HFF-Myc (cell line): ENCODE results near the gene SPECC1.

Source experiments
- DNase-seq: peaks from one replicate; pipeline ENCODE4 v3.0.0-alpha.2; 2011; ENCODE audit warnings: low read depth; ENCODE audit errors: extremely low read depth
- H3K4me3 ChIP-seq: replicated peaks from 2 replicates; pipeline ENCODE4 v1.5.1; 2011; ENCODE audit warnings: low read depth, mild to moderate bottlenecking, control low read depth, low read length
- CTCF ChIP-seq: IDR thresholded peaks from 2 replicates; pipeline ENCODE4 v1.5.1; 2012; ENCODE audit warnings: mild to moderate bottlenecking, low read depth, low read length, control low read depth; ENCODE audit errors: missing control alignments

The SPECC1 gene

DNA sequence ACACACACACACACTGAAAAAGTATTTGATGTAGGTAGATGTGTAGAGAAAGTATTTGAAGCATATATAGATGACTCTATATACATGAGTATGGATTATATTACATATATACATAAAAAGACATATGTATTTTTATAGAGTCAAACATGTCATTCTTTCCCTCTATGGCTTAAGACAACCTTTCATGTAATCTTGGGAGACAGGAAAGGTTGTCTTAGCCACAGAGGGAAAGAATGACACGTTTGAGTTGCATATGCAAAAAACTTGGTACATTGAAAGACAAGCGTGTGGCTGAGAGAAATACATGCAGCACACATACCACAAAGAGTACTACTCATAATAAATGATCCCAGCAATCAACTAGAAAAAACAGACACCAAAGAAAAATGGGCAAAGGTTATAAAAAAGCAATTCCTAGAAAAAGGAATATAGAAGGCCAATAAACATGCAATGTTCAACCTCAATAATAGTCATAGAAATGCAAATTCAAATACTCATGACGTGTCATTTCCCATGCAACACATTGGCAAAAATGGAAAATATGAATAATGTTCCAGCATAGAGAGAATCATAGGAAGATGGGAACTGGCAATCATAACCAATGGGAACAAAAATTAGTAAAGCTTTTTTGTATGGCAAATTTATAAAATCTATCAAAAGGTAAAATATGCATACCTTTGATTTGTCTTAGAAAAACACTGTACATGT, 69.0 kb downstream of the SPECC1 start:
- DNase-seq = no peak
- no peak overlapping the region for H3K4me3 ChIP-seq
- TF ChIP-seq CTCF = no peak

GRCh38 chr17:20080513-20080912, 71.4 kb downstream of the SPECC1 start:
- no peak for TF ChIP-seq CTCF
- no peak overlapping the region for H3K4me3 ChIP-seq
- DNase-seq = no peak

DNA sequence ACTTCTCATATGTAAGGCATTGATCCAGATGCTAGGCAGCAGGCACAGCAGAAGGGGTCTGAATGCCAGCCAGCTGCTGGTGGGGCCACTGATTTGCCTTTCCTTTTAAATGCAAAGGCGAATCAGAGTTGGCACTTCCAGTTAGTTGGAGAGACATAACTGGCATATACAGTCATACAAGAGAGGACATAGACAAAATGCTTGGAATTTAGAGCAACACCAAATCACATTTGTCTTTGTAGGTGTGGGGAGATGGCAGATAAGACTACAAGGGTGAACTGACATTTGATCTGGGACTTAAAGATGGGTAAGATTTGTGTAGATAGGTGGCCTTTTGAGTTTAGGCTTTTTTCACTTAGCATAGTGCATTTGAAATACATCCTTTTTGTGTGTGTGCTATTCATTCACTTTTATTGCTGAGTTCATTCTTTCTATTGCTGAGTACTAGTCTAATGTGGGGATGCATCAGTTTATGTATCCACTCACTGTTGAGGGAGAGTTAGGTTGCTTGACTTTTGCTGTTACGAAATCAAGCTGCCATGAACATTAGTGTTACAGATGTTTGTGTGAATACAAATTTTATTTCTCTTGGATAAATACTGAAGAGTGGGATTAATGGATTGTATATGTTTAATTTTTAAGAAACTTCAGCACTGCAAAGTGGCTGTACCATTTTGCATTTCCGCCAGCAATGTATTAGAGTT, 74.1 kb downstream of the SPECC1 start:
- no peak for TF ChIP-seq CTCF
- H3K4me3 ChIP-seq = no peak overlapping the region
- no peak for DNase-seq

- H3K4me3 ChIP-seq = no peak overlapping the region
- no peak for TF ChIP-seq CTCF
- no peak for DNase-seq
Observed at GRCh38 chr17:20084621-20085282, 75.6 kb downstream of the SPECC1 start.

DNA sequence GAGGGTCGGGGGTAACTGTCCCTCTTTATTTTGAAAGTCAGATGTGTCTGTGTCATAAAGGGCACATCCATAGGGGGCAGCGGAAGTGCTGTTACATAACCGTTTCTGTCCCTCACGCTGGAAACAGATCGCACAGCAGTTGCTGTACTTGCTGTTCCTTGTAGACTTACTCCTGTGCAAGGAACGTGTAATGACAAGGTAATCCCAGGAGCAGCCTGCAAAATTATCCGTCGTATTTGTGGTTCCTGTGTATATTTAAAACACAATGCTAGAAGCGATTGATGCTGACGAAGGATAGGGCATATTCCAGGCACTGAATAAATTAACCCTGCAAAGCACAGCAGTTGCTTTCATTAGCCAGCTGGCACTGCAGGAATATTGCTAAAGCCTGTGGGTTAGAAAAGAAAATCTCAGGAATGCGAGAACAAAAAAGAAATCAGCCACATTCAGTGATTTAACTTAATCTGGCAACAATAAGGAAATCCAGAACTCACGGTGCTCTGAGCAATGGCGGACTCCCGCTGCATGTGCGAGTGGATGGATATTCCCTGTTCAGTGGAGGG, 76.2 kb downstream of the SPECC1 start:
- DNase-seq = no peak
- no peak for TF ChIP-seq CTCF

DNA sequence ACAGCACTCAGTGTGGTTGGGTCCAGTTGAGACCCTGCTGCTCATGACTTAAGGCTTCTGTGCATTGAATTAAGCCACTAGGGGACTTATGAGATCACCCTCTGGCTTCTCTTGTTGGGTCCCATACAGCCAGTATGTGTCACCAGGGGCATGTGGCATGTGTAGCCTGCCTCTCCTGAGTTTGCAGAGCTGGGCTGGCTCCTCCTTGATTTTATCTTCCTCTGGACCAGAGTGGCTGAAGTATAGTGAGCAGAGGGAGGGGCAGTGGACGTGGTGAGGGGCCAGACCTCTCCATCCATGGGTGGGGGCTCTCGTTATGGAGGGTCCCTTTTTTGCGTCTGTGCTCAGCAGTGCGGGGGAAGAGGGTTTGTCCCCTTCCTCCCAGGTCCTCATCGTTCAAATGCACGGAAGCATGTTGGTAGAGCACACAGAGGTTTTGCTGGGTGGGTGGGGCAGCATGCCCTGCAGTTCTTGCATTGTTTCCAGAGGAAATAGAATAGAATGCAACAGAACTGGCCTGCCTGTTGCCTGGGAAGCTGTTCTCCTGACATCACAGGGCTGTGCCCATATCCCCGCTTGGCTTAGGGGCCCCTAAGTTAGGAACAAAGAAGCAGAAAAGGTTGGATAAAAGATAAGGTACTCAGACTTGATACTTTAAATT, 77.4 kb downstream of the SPECC1 start:
- no peak overlapping the region for H3K4me3 ChIP-seq
- TF ChIP-seq CTCF = no peak
- DNase-seq = no peak

More for the DNA sequence above, 76.2 kb downstream of the SPECC1 start:
- H3K4me3 ChIP-seq = no peak overlapping the region
